GM21447 (cell line): ENCODE results near the gene KLF15.
A peak's percentile ranks its signal among the peaks of the same experiment; 100 is the strongest.

Source experiments
- ATAC-seq: cut with Tn5 transposase; IDR thresholded peaks from one replicate; pipeline ENCODE4 v1.9.1; 2021; ENCODE audit not compliant: unreplicated experiment

Gene KLF15

GRCh38 chr3:126357295-126358037, at the start of gene KLF15:
KLF15 (minus strand) TSS chr3:126357408; CDS start chr3:126352922, 4,486 bp downstream.
- ATAC-seq = peak; percentile 81

GRCh38 chr3:126406389-126407296, 49.4 kb upstream of the KLF15 start:
- ATAC-seq = no peak

- ATAC-seq = no peak
These were observed 45.6 kb upstream of the KLF15 start for GRCh38 chr3:126402666-126403302.

- ATAC-seq = no peak
These were observed 45.0 kb upstream of the KLF15 start for GRCh38 chr3:126402178-126402577.

GRCh38 chr3:126401611-126402160, 44.5 kb upstream of the KLF15 start:
- ATAC-seq = no peak

- ATAC-seq = no peak
These were observed 42.5 kb upstream of the KLF15 start for GRCh38 chr3:126399756-126400155.

GRCh38 chr3:126399351-126399735, 42.1 kb upstream of the KLF15 start:
- ATAC-seq = peak; percentile 63

GRCh38 chr3:126398423-126399350, 41.5 kb upstream of the KLF15 start:
- ATAC-seq = no peak

GRCh38 chr3:126397610-126398422, 40.6 kb upstream of the KLF15 start:
- ATAC-seq = no peak

- ATAC-seq = no peak
These were observed 39.3 kb upstream of the KLF15 start for GRCh38 chr3:126396536-126396935.

GRCh38 chr3:126395846-126396513, 38.8 kb upstream of the KLF15 start:
- no peak for ATAC-seq

- no peak for ATAC-seq
These were observed 37.7 kb upstream of the KLF15 start for GRCh38 chr3:126394977-126395321.

GRCh38 chr3:126394179-126394976, 37.2 kb upstream of the KLF15 start, which contains the start of gene CFAP100:
CFAP100 (plus strand) TSS chr3:126394909; CDS start chr3:126396001, 1,092 bp downstream.
- no peak for ATAC-seq

GRCh38 chr3:126393563-126393962, 36.4 kb upstream of the KLF15 start:
- ATAC-seq = no peak

- ATAC-seq = no peak
These were observed 35.0 kb upstream of the KLF15 start for GRCh38 chr3:126392246-126392645.

- no peak for ATAC-seq
These were observed 34.4 kb upstream of the KLF15 start for GRCh38 chr3:126391631-126392030.

- no peak for ATAC-seq
These were observed 33.5 kb upstream of the KLF15 start for GRCh38 chr3:126390751-126391150.

GRCh38 chr3:126390201-126390600, 33.0 kb upstream of the KLF15 start:
- no peak for ATAC-seq
